HEK293 (cell line): ENCODE results near the gene WDR1.

ENCODE experiments used
- CTCF ChIA-PET: fragments of 350-600 bp; formaldehyde crosslinking; extraction: SDS; loops from one replicate; lab custom pipeline; 2021; ENCODE audit warnings: antibody characterized with exemption; lab: Yijun Ruan, JAX
- POLR2A ChIA-PET: fragments of 300-600 bp; formaldehyde crosslinking; extraction: SDS; loops from one replicate; lab custom pipeline; 2020; ENCODE audit warnings: antibody characterized with exemption, inconsistent platforms; lab: Yijun Ruan, JAX
- H3K27ac ChIP-seq: fragments of 200-500 bp; sonication (Bioruptor generic); 2 replicates; pipeline ENCODE4 v1.5.1; 2014; ENCODE audit warnings: low read depth, low read length, control low read depth, inconsistent platforms; ENCODE audit errors: extremely low read depth
- H3K36me3 ChIP-seq, 2 experiments: fragments of 200-500 bp in 1 of 2; sonication (Bioruptor generic) in 1 of 2; 1 replicate in 1 of 2; 2 replicates in 1 of 2; pipeline ENCODE4 v1.5.1; 2014 to 2017; ENCODE audit warnings: inconsistent platforms in 2 of 2, low read length in 2 of 2; ENCODE audit not compliant: control insufficient read depth in 2 of 2, insufficient read depth in 1 of 2
- H3K4me1 ChIP-seq: fragments of 200-500 bp; sonication (Bioruptor generic); 2 replicates; pipeline ENCODE4 v1.5.1; 2014; ENCODE audit warnings: mild to moderate bottlenecking, low read length, inconsistent platforms; ENCODE audit not compliant: control insufficient read depth, insufficient read depth
- H3K4me3 ChIP-seq: 2 replicates; pipeline ENCODE4 v1.5.1; 2011; ENCODE audit warnings: low read depth, mild to moderate bottlenecking, control low read depth, low read length, moderate library complexity
- H3K9me3 ChIP-seq: fragments of 200-500 bp; sonication (Bioruptor generic); 2 replicates; pipeline ENCODE4 v1.5.1; 2014; ENCODE audit warnings: low read depth, low read length, inconsistent platforms; ENCODE audit not compliant: control insufficient read depth, insufficient read depth
- GLI2 ChIP-seq: fragments of 450-650 bp; formaldehyde crosslinking; IDR thresholded peaks from 2 replicates; pipeline ENCODE4; 2017; ENCODE audit warnings: missing biosample characterization, missing genetic modification characterization, low read depth, borderline replicate concordance
- GLIS2 ChIP-seq: fragments of 450-650 bp; formaldehyde crosslinking; IDR thresholded peaks from 2 replicates; pipeline ENCODE4 v1.5.1; 2016; ENCODE audit warnings: missing biosample characterization, missing genetic modification characterization
- IKZF3 ChIP-seq: fragments of 450-650 bp; IDR thresholded peaks from 2 replicates; pipeline ENCODE4 v1.5.0; 2018; ENCODE audit warnings: missing biosample characterization, mild to moderate bottlenecking, missing genetic modification characterization, moderate library complexity
- KLF16 ChIP-seq: fragments of 450-650 bp; formaldehyde crosslinking; IDR thresholded peaks from 2 replicates; pipeline ENCODE4 v1.5.1; 2017; ENCODE audit warnings: missing biosample characterization, missing genetic modification characterization
- SALL2 ChIP-seq: fragments of 450-650 bp; formaldehyde crosslinking; IDR thresholded peaks from 2 replicates; pipeline ENCODE4 v1.5.0; 2017; ENCODE audit warnings: missing biosample characterization, mild to moderate bottlenecking, missing genetic modification characterization, borderline replicate concordance
- SP2 ChIP-seq: fragments of 450-650 bp; formaldehyde crosslinking; IDR thresholded peaks from 2 replicates; pipeline ENCODE4 v1.5.1; 2016; ENCODE audit warnings: missing biosample characterization, missing genetic modification characterization
- WT1 ChIP-seq: fragments of 450-650 bp; formaldehyde crosslinking; IDR thresholded peaks from 2 replicates; pipeline ENCODE4 v1.5.1; 2016; ENCODE audit warnings: missing biosample characterization, missing genetic modification characterization
- ZBTB11 ChIP-seq: fragments of 450-650 bp; formaldehyde crosslinking; conservative IDR thresholded peaks from 2 replicates; pipeline ENCODE4 v1.5.1; 2016; ENCODE audit warnings: low read depth, missing biosample characterization, missing genetic modification characterization
- ZIC2 ChIP-seq: fragments of 450-650 bp; formaldehyde crosslinking; IDR thresholded peaks from 2 replicates; pipeline ENCODE4 v1.5.1; 2016; ENCODE audit warnings: missing biosample characterization, missing genetic modification characterization
- ZNF112 ChIP-seq: fragments of 450-650 bp; formaldehyde crosslinking; IDR thresholded peaks from 2 replicates; pipeline ENCODE4 v1.5.0; 2017; ENCODE audit warnings: missing biosample characterization, missing genetic modification characterization
- ZNF148 ChIP-seq: fragments of 450-650 bp; formaldehyde crosslinking; IDR thresholded peaks from 2 replicates; pipeline ENCODE4 v1.5.0; 2017; ENCODE audit warnings: missing biosample characterization, missing genetic modification characterization, borderline replicate concordance
- ZNF155 ChIP-seq: fragments of 450-650 bp; formaldehyde crosslinking; IDR thresholded peaks from 2 replicates; pipeline ENCODE4 v1.5.1; 2016; ENCODE audit warnings: missing biosample characterization, missing genetic modification characterization
- ZNF174 ChIP-seq: fragments of 450-650 bp; formaldehyde crosslinking; IDR thresholded peaks from 2 replicates; pipeline ENCODE4 v1.5.0; 2017; ENCODE audit warnings: missing biosample characterization, mild to moderate bottlenecking, missing genetic modification characterization
- ZNF561 ChIP-seq: fragments of 450-650 bp; IDR thresholded peaks from 2 replicates; pipeline ENCODE4 v1.5.1; 2018; ENCODE audit warnings: missing biosample characterization, missing genetic modification characterization, borderline replicate concordance
- ZNF621 ChIP-seq: fragments of 450-650 bp; formaldehyde crosslinking; IDR thresholded peaks from 2 replicates; pipeline ENCODE4 v1.5.1; 2017; ENCODE audit warnings: missing biosample characterization, missing genetic modification characterization
- ZNF623 ChIP-seq: fragments of 450-650 bp; formaldehyde crosslinking; IDR thresholded peaks from 2 replicates; pipeline ENCODE4 v1.5.1; 2016; ENCODE audit warnings: missing biosample characterization, missing genetic modification characterization
- ZNF624 ChIP-seq: fragments of 450-650 bp; formaldehyde crosslinking; IDR thresholded peaks from 2 replicates; pipeline ENCODE4 v1.5.1; 2017; ENCODE audit warnings: missing biosample characterization, missing genetic modification characterization
- ZNF639 ChIP-seq: fragments of 450-650 bp; formaldehyde crosslinking; IDR thresholded peaks from 2 replicates; pipeline ENCODE4 v1.5.1; 2016; ENCODE audit warnings: missing biosample characterization, missing genetic modification characterization
- ZNF664 ChIP-seq: fragments of 450-650 bp; formaldehyde crosslinking; IDR thresholded peaks from 2 replicates; pipeline ENCODE4 v1.5.1; 2016; ENCODE audit warnings: missing biosample characterization, missing genetic modification characterization
- ZSCAN5A ChIP-seq: fragments of 450-650 bp; formaldehyde crosslinking; IDR thresholded peaks from 2 replicates; pipeline ENCODE4 v1.5.1; 2016; ENCODE audit warnings: missing biosample characterization, missing genetic modification characterization

WDR1 gene

GRCh38 chr4:10029403-10029802 lies 87.2 kb downstream of the WDR1 start:
- POLR2A ChIA-PET, result no interaction called here
- Histone ChIP-seq H3K4me3 (no peak overlapping the region), H3K4me1 (no peaks in the 10 kb centered on the region; the same call in 1 of the 2 replicates), H3K27ac (no peak overlapping the region), H3K36me3 (no peaks in the 10 kb centered on the region), H3K9me3 (no peaks in the 10 kb centered on the region)
- TF ChIP-seq SALL2 (tag by site-specific recombination), result no peak
- CTCF ChIA-PET, result no interaction called here

DNA sequence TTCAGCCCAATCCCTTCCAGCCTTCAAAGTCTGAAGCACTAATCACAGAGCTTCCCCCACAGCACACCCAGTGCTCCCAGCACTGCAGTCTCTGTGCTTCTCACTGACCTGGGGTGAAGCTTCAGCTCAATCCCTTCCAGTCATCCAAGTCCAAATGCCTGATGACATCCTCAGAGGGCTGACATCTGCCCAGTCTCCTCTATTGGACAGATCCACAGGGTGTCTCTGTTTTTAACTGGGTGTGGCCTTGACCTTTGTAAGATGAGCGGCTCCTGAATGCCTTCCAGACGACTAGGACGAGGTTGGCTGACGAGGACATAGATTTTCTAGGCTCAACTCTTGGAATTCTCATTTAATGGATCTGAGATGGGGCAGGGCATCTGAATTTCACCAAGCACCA lies 87.7 kb downstream of the WDR1 start:
- Histone ChIP-seq H3K9me3 (no peaks in the 10 kb centered on the region), H3K4me1 (no peaks in the 10 kb centered on the region; the same call in 1 of the 2 replicates), H3K4me3 (no peak overlapping the region), H3K27ac (no peak overlapping the region), H3K36me3 (no peaks in the 10 kb centered on the region)
- TF ChIP-seq GLI2 (tag by site-specific recombination) (no peak), ZNF155 (tag by site-specific recombination) (no peak), GLIS2 (no peak), ZNF664 (no peak), ZNF621 (tag by site-specific recombination) (no peak), ZNF561 (tag by site-specific recombination) (no peak), ZNF639 (no peak), IKZF3 (tag by site-specific recombination) (no peak), SP2 (tag by site-specific recombination) (no peak), ZSCAN5A (tag by site-specific recombination) (no peak), ZNF624 (tag by site-specific recombination) (no peak), ZNF148 (tag by site-specific recombination) (no peak), ZNF112 (tag by site-specific recombination) (no peak), ZNF174 (tag by site-specific recombination) (no peak), ZIC2 (tag by site-specific recombination) (no peak), WT1 (tag by site-specific recombination) (no peak), KLF16 (tag by site-specific recombination) (no peak), ZNF623 (no peak), ZBTB11 (tag by site-specific recombination) (no peak)
- POLR2A ChIA-PET, result interaction anchor here (0.5 kb wide), 1 partner anchor 129 kb away, joined by 4 read pairs; no protein-coding TSS in a partner anchor
- CTCF ChIA-PET, result no interaction called here
